Keratinocyte (primary cell): ENCODE results near the gene RAB7B. TPM values are rescaled to one million over a fixed set of nuclear protein-coding genes. Genes with fewer than 3 reads are reported as not detected.

ENCODE experiments used
- DNase-seq: peaks from one replicate; pipeline ENCODE4 v3.0.0-alpha.2; 2011; ENCODE audit warnings: low read depth, missing footprints, low spot score
- FAIRE-seq: peaks from 2 replicates; lab custom pipeline; 2011; peaks lifted over from hg19 to GRCh38; lab: Jason Lieb, UNC
- H2AFZ ChIP-seq: 2 replicates; pipeline ENCODE4 v1.6.0; 2012; ENCODE audit warnings: low read length, control low read depth, inconsistent platforms; ENCODE audit not compliant: control insufficient read depth
- H3K27ac ChIP-seq: 2 replicates; pipeline ENCODE4 v1.5.1; 2011; ENCODE audit warnings: low read length; ENCODE audit not compliant: control insufficient read depth, insufficient read depth
- H3K27me3 ChIP-seq: 3 replicates; pipeline ENCODE4 v1.6.0; 2011; ENCODE audit warnings: low read length; ENCODE audit not compliant: control insufficient read depth, insufficient read depth; ENCODE audit errors: extremely low read depth
- H3K36me3 ChIP-seq, 2 experiments: 2 replicates in 1 of 2; 3 replicates in 1 of 2; pipeline ENCODE4 v1.5.1; 2011; ENCODE audit warnings: low read length in 2 of 2, mild to moderate bottlenecking in 1 of 2; ENCODE audit not compliant: control insufficient read depth in 2 of 2, insufficient read depth in 2 of 2; ENCODE audit errors: extremely low read depth in 1 of 2
- H3K4me1 ChIP-seq: 3 replicates; pipeline ENCODE4 v1.5.1; 2011; ENCODE audit warnings: low read length; ENCODE audit not compliant: control insufficient read depth, insufficient read depth; ENCODE audit errors: extremely low read depth
- H3K4me2 ChIP-seq: 3 replicates; pipeline ENCODE4 v1.6.0; 2011; ENCODE audit warnings: low read depth, low read length; ENCODE audit not compliant: control insufficient read depth, insufficient read depth; ENCODE audit errors: extremely low read depth
- H3K4me3 ChIP-seq, 3 experiments: fragments of 200-600 bp in 1 of 3; sonication (generic) in 1 of 3; 2 replicates in 2 of 3; 3 replicates in 1 of 3; pipeline ENCODE4 v1.5.1; 2011 to 2016; ENCODE audit warnings: low read length in 3 of 3, mild to moderate bottlenecking in 3 of 3, control low read depth in 2 of 3, inconsistent platforms in 1 of 3, low read depth in 1 of 3, mixed read lengths in 1 of 3, mixed run types in 1 of 3, moderate library complexity in 1 of 3; ENCODE audit not compliant: control insufficient read depth in 2 of 3, insufficient read depth in 2 of 3; ENCODE audit errors: extremely low read depth in 1 of 3
- H3K79me2 ChIP-seq: 2 replicates; pipeline ENCODE4 v1.6.0; 2012; ENCODE audit warnings: low read length; ENCODE audit not compliant: control insufficient read depth, insufficient read depth
- H3K9ac ChIP-seq: 3 replicates; pipeline ENCODE4 v1.6.0; 2011; ENCODE audit warnings: low read length; ENCODE audit not compliant: control insufficient read depth, insufficient read depth; ENCODE audit errors: extremely low read depth
- H3K9me1 ChIP-seq: 3 replicates; pipeline ENCODE4 v1.6.0; 2011; ENCODE audit warnings: low read length; ENCODE audit not compliant: control insufficient read depth, insufficient read depth; ENCODE audit errors: extremely low read depth
- H3K9me3 ChIP-seq: 2 replicates; pipeline ENCODE4 v1.5.1; 2012; ENCODE audit warnings: low read depth, low read length; ENCODE audit not compliant: control insufficient read depth
- H4K20me1 ChIP-seq: 3 replicates; pipeline ENCODE4 v1.6.0; 2011; ENCODE audit warnings: low read length; ENCODE audit not compliant: control insufficient read depth, insufficient read depth; ENCODE audit errors: extremely low read depth
- EZH2 ChIP-seq: IDR thresholded peaks from one replicate; pipeline ENCODE4 v1.6.1; 2012; ENCODE audit warnings: inconsistent platforms, mild to moderate bottlenecking, low read length, moderate library complexity
- dilution Hi-C: fragments of 300-500 bp; cut with MboI; formaldehyde crosslinking; loops from one replicate; pipeline ENCODE4 v1.7.0; 2020; ENCODE audit warnings: low sequenced_read_pairs; ENCODE audit not compliant: extremely low pct_ligation_motif_present
- polyA plus RNA-seq, 5 experiments: library from polyadenylated mRNA; depleted of rRNA in 3 of 5; stranded (reverse) in 3 of 5; stranded (forward) in 1 of 5; unstranded in 1 of 5; fragments of >200 nt; gene quantifications; 1 replicate in 1 of 5; 2 replicates in 3 of 5; 3 replicates in 1 of 5; pipeline versions ENCODE4 v1.2.1 to v1.2.3, GENCODE V29; 2011 to 2012; ENCODE audit warnings: missing spikeins in 2 of 5, low read depth in 1 of 5, low replicate concordance in 1 of 5
- TF ChIP-seq, protein P1 (sequence below), 3 experiments: IDR thresholded peaks in 1 of 3; conservative IDR thresholded peaks in 1 of 3; optimal IDR thresholded peaks in 1 of 3; 2 replicates in 2 of 3; 3 replicates in 1 of 3; pipeline versions ENCODE3 to v1.5.1; 2011; ENCODE audit warnings: low read length in 3 of 3, mild to moderate bottlenecking in 3 of 3, moderate library complexity in 2 of 3, control low read depth in 1 of 3, inconsistent platforms in 1 of 3; ENCODE audit not compliant: insufficient read depth in 2 of 3; ENCODE audit errors: extremely low read depth in 1 of 3

The RAB7B gene
- polyA plus RNA-seq, 1 donor (not counting 4 experiments of a cell fraction or from before 2014, with no cell fraction given): 47.8 TPM

DNA sequence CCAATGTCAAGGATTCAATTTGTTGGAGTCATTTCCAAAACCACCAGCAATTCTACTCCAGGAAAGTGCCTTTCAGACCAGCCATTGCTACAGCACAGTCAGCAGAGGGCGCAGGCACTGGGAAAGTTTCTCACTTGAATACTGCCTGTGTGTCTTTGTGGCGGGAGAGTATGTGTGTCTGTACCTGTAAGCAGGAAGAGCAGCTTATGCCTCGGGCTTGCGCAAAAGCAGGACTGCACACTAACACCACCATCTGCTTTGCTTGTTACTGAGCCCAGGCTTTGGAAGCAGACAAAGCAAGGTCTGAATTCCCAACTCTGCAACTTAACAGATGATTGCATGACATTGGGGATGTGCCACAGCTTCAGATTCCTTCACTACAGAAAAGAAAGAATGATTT is 27.5 kb upstream of the RAB7B start:
- Histone ChIP-seq H3K27ac (no peak overlapping the region), H3K36me3 (no peaks in the 10 kb centered on the region), H2AFZ (no peak overlapping the region), H3K9me1 (no peaks in the 10 kb centered on the region), H3K9me3 (no peaks in the 10 kb centered on the region), H3K4me3 (no peak overlapping the region), H3K79me2 (no peaks in the 10 kb centered on the region), H4K20me1 (no peaks in the 10 kb centered on the region), H3K4me1 (peaks cover 21% of the 10 kb centered on the region), H3K4me2 (no peak overlapping the region), H3K27me3 (no peaks in the 10 kb centered on the region), H3K9ac (no peak overlapping the region)
- dilution Hi-C loops: no loop called here
- FAIRE-seq (peak; percentile 95), DNase-seq (peak; percentile 76)
- no peak for TF ChIP-seq EZH2
- TF ChIP-seq, protein P1, sequence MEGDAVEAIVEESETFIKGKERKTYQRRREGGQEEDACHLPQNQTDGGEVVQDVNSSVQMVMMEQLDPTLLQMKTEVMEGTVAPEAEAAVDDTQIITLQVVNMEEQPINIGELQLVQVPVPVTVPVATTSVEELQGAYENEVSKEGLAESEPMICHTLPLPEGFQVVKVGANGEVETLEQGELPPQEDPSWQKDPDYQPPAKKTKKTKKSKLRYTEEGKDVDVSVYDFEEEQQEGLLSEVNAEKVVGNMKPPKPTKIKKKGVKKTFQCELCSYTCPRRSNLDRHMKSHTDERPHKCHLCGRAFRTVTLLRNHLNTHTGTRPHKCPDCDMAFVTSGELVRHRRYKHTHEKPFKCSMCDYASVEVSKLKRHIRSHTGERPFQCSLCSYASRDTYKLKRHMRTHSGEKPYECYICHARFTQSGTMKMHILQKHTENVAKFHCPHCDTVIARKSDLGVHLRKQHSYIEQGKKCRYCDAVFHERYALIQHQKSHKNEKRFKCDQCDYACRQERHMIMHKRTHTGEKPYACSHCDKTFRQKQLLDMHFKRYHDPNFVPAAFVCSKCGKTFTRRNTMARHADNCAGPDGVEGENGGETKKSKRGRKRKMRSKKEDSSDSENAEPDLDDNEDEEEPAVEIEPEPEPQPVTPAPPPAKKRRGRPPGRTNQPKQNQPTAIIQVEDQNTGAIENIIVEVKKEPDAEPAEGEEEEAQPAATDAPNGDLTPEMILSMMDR (optimal IDR thresholded peaks at IDR 0.05 in 1 of 3, IDR thresholded peaks at IDR 0.05 in 1 of 3, conservative IDR thresholded peaks at IDR 0.05 in 1 of 3; ENCODE audit: extremely low read depth in 1 of 3, insufficient read depth in 2 of 3, low read length in 3 of 3): peak; percentile 90 to 98 (median 97)

DNA sequence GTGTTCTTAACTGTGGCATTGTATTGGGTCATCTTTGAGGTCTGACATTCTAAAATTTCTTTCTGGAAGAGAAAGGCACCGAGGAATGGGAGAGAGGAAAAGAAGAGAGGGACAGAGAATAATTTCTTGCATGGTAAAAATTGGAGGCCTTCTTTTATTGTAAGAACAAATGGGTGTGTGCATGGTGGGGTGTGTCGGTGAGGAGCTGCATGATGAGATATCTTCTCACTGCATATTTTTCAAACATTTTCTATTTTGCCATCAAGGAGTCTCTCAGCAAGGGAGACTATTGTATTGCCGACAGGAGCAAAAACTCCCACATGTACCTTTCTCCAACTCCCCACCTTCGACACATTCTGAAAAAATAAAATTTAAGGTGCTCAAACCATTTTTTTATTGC is 27.0 kb upstream of the RAB7B start:
- peaks cover 25% of the 10 kb centered on the region for H3K4me1 ChIP-seq
- H3K4me3 ChIP-seq: no peak overlapping the region
- H3K27ac ChIP-seq: no peak overlapping the region
- TF ChIP-seq, protein P1 (optimal IDR thresholded peaks at IDR 0.05 in 1 of 3, IDR thresholded peaks at IDR 0.05 in 1 of 3, conservative IDR thresholded peaks at IDR 0.05 in 1 of 3; ENCODE audit: extremely low read depth in 1 of 3, insufficient read depth in 2 of 3, low read length in 3 of 3): no peak
- no peak for TF ChIP-seq EZH2
- H3K9me1 ChIP-seq: no peaks in the 10 kb centered on the region
- H3K9ac ChIP-seq: no peak overlapping the region
- DNase-seq (no peak), FAIRE-seq (no peak)
- dilution Hi-C loops: no loop called here
- no peaks in the 10 kb centered on the region for H3K9me3 ChIP-seq
- H3K79me2 ChIP-seq: no peaks in the 10 kb centered on the region
- H3K27me3 ChIP-seq: no peaks in the 10 kb centered on the region
- no peak overlapping the region for H2AFZ ChIP-seq
- H3K36me3 ChIP-seq: no peaks in the 10 kb centered on the region
- H3K4me2 ChIP-seq: no peak overlapping the region
- H4K20me1 ChIP-seq: no peaks in the 10 kb centered on the region
